Measurements from ENCODE around the gene CLCN3. TPM values are rescaled to one million over a fixed set of nuclear protein-coding genes. Genes with fewer than 3 reads are reported as not detected.

The CLCN3 gene
- total and polyA plus RNA-seq, 2 of the 13 experiments (the other 11 are each of a cell fraction or from before 2014, with no cell fraction given): 13.6 to 23.7 TPM

GRCh38 chr4:169611991-169612870 is 8.1 kb upstream of the CLCN3 start, which contains the start of gene NEK1 (continued):
- no peak; the same call in 1 of the 2 replicates for TF ChIP-seq ZBTB26 (CRISPR knock-in tag; IDR thresholded peaks at IDR 0.05; ENCODE audit: borderline replicate concordance)
- TF ChIP-seq ZFP90 (CRISPR knock-in tag; IDR thresholded peaks at IDR 0.05; ENCODE audit: borderline replicate concordance): peak; percentile 37; the same call in 1 of the 2 replicates
- 0 out of 2 replicates have a peak, but pooled peaks have one; percentile 66 for TF ChIP-seq NFATC3 (CRISPR knock-in tag; IDR thresholded peaks at IDR 0.05)
- 0 out of 2 replicates have a peak, but pooled peaks have one; percentile 13 for TF ChIP-seq SP2 (CRISPR knock-in tag; IDR thresholded peaks at IDR 0.05)
- TF ChIP-seq, protein P1, sequence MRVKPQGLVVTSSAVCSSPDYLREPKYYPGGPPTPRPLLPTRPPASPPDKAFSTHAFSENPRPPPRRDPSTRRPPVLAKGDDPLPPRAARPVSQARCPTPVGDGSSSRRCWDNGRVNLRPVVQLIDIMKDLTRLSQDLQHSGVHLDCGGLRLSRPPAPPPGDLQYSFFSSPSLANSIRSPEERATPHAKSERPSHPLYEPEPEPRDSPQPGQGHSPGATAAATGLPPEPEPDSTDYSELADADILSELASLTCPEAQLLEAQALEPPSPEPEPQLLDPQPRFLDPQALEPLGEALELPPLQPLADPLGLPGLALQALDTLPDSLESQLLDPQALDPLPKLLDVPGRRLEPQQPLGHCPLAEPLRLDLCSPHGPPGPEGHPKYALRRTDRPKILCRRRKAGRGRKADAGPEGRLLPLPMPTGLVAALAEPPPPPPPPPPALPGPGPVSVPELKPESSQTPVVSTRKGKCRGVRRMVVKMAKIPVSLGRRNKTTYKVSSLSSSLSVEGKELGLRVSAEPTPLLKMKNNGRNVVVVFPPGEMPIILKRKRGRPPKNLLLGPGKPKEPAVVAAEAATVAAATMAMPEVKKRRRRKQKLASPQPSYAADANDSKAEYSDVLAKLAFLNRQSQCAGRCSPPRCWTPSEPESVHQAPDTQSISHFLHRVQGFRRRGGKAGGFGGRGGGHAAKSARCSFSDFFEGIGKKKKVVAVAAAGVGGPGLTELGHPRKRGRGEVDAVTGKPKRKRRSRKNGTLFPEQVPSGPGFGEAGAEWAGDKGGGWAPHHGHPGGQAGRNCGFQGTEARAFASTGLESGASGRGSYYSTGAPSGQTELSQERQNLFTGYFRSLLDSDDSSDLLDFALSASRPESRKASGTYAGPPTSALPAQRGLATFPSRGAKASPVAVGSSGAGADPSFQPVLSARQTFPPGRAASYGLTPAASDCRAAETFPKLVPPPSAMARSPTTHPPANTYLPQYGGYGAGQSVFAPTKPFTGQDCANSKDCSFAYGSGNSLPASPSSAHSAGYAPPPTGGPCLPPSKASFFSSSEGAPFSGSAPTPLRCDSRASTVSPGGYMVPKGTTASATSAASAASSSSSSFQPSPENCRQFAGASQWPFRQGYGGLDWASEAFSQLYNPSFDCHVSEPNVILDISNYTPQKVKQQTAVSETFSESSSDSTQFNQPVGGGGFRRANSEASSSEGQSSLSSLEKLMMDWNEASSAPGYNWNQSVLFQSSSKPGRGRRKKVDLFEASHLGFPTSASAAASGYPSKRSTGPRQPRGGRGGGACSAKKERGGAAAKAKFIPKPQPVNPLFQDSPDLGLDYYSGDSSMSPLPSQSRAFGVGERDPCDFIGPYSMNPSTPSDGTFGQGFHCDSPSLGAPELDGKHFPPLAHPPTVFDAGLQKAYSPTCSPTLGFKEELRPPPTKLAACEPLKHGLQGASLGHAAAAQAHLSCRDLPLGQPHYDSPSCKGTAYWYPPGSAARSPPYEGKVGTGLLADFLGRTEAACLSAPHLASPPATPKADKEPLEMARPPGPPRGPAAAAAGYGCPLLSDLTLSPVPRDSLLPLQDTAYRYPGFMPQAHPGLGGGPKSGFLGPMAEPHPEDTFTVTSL (CRISPR knock-in tag; IDR thresholded peaks at IDR 0.05; ENCODE audit: borderline replicate concordance): no peak
- peak; percentile 91; the same call in 1 of the 2 replicates for TF ChIP-seq MTF2 (CRISPR knock-in tag; IDR thresholded peaks at IDR 0.05; ENCODE audit: borderline replicate concordance)
- TF ChIP-seq ZSCAN20 (CRISPR knock-in tag; IDR thresholded peaks at IDR 0.05; ENCODE audit: borderline replicate concordance): no peak
- TF ChIP-seq ZGPAT (CRISPR knock-in tag; IDR thresholded peaks at IDR 0.05): peak; percentile 38; the same call in 1 of the 2 replicates
- TF ChIP-seq, protein P2, sequence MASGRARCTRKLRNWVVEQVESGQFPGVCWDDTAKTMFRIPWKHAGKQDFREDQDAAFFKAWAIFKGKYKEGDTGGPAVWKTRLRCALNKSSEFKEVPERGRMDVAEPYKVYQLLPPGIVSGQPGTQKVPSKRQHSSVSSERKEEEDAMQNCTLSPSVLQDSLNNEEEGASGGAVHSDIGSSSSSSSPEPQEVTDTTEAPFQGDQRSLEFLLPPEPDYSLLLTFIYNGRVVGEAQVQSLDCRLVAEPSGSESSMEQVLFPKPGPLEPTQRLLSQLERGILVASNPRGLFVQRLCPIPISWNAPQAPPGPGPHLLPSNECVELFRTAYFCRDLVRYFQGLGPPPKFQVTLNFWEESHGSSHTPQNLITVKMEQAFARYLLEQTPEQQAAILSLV (CRISPR knock-in tag; IDR thresholded peaks at IDR 0.05; ENCODE audit: borderline replicate concordance): peak; percentile 75; the same call in 1 of the 2 replicates
- TF ChIP-seq UBTF (CRISPR knock-in tag; IDR thresholded peaks at IDR 0.05): peak; percentile 64
- no peak for TF ChIP-seq ZNF17 (CRISPR knock-in tag; IDR thresholded peaks at IDR 0.05)
- TF ChIP-seq RXRB (CRISPR knock-in tag; IDR thresholded peaks at IDR 0.05; ENCODE audit: borderline replicate concordance): peak; percentile 60; the same call in 1 of the 2 replicates
- peak; percentile 40 for TF ChIP-seq SKI (IDR thresholded peaks at IDR 0.05; ENCODE audit: partially characterized antibody)

Measured in HepG2 (cell line).